HepG2 (cell line): ENCODE measurements around the gene GLO1. TPM values are rescaled to one million over a fixed set of nuclear protein-coding genes. Genes with fewer than 3 reads are reported as not detected.

Source experiments
- AHDC1 ChIP-seq: sonication (generic); formaldehyde crosslinking; IDR thresholded peaks from 2 replicates; pipeline ENCODE4 v1.5.1; 2020; ENCODE audit warnings: mild to moderate bottlenecking, missing genetic modification reagents, borderline replicate concordance
- ARNT2 ChIP-seq: sonication (generic); formaldehyde crosslinking; IDR thresholded peaks from 2 replicates; pipeline ENCODE4 v1.8.0; 2022; ENCODE audit warnings: mild to moderate bottlenecking, low read depth, missing genetic modification reagents, moderate library complexity
- BORCS8-MEF2B ChIP-seq: sonication (generic); formaldehyde crosslinking; IDR thresholded peaks from 2 replicates; pipeline ENCODE4 v1.8.0; 2022; ENCODE audit warnings: mild to moderate bottlenecking, missing genetic modification reagents
- CCDC6 ChIP-seq: sonication (generic); formaldehyde crosslinking; IDR thresholded peaks from 2 replicates; pipeline ENCODE4 v1.8.1; 2022; ENCODE audit warnings: mild to moderate bottlenecking, missing genetic modification reagents, moderate library complexity
- CEBPZ ChIP-seq: IDR thresholded peaks from 2 replicates; pipeline ENCODE4 v1.6.1; 2012; ENCODE audit warnings: low read length, improper control_type of control experiment
- NKX3-1 ChIP-seq: sonication (generic); formaldehyde crosslinking; IDR thresholded peaks from 2 replicates; pipeline ENCODE4 v1.5.0; 2020; ENCODE audit warnings: missing genetic modification reagents
- PCBP1 ChIP-seq: fragments of 200-400 bp; formaldehyde crosslinking; IDR thresholded peaks from 2 replicates; pipeline ENCODE4 v1.6.1; 2017; ENCODE audit warnings: mild to moderate bottlenecking, low read depth, low read length, borderline replicate concordance
- SMYD3 ChIP-seq: sonication (generic); formaldehyde crosslinking; IDR thresholded peaks from 2 replicates; pipeline ENCODE4 v1.8.1; 2023; ENCODE audit warnings: mild to moderate bottlenecking, missing genetic modification reagents
- TBP ChIP-seq: sonication (generic); formaldehyde crosslinking; IDR thresholded peaks from 2 replicates; pipeline ENCODE4 v1.5.0; 2020; ENCODE audit warnings: missing genetic modification reagents
- TSC22D2 ChIP-seq: sonication (generic); formaldehyde crosslinking; IDR thresholded peaks from 2 replicates; pipeline ENCODE4 v1.5.1; 2020; ENCODE audit warnings: missing genetic modification reagents, mild to moderate bottlenecking, borderline replicate concordance
- WIZ ChIP-seq: sonication (generic); formaldehyde crosslinking; IDR thresholded peaks from 2 replicates; pipeline ENCODE4 v1.5.1; 2020; ENCODE audit warnings: mild to moderate bottlenecking, missing genetic modification reagents
- ZBTB34 ChIP-seq: sonication (generic); formaldehyde crosslinking; IDR thresholded peaks from 2 replicates; pipeline ENCODE4 v1.8.0; 2022; ENCODE audit warnings: mild to moderate bottlenecking, missing genetic modification reagents
- ZNF367 ChIP-seq: sonication (generic); formaldehyde crosslinking; IDR thresholded peaks from 2 replicates; pipeline ENCODE4 v1.4.0; 2020; ENCODE audit warnings: missing genetic modification reagents, borderline replicate concordance
- ZNF468 ChIP-seq: sonication (generic); formaldehyde crosslinking; IDR thresholded peaks from 2 replicates; pipeline ENCODE4 v1.8.0; 2022; ENCODE audit warnings: mild to moderate bottlenecking, moderate library complexity, missing genetic modification reagents
- ZNF510 ChIP-seq: sonication (generic); formaldehyde crosslinking; IDR thresholded peaks from 2 replicates; pipeline ENCODE4 v1.4.0; 2020; ENCODE audit warnings: low read depth, mild to moderate bottlenecking, missing genetic modification reagents
- ZNF547 ChIP-seq: sonication (generic); formaldehyde crosslinking; IDR thresholded peaks from 2 replicates; pipeline ENCODE4 v1.5.1; 2020; ENCODE audit warnings: mild to moderate bottlenecking, missing genetic modification reagents
- ZNF713 ChIP-seq: sonication (generic); formaldehyde crosslinking; IDR thresholded peaks from 2 replicates; pipeline ENCODE4 v1.4.0; 2020; ENCODE audit warnings: mild to moderate bottlenecking, missing genetic modification reagents
- polyA plus RNA-seq, 8 experiments: library from polyadenylated mRNA; depleted of rRNA in 3 of 8; stranded (reverse) in 7 of 8; unstranded in 1 of 8; fragments of >200 nt; fragmentation: Illumina TruSeq in 4 of 8; extraction: Trizol in 4 of 8; gene quantifications; 2 replicates each; pipeline versions ENCODE4 v1.2.1 to v1.2.3, GENCODE V29; 2011 to 2016; ENCODE audit warnings: low read depth in 4 of 8, missing spikeins in 1 of 8, mixed read lengths in 1 of 8; ENCODE audit not compliant: insufficient read depth in 1 of 8
- total RNA-seq, 5 experiments: library from RNA; depleted of rRNA; stranded (reverse); fragments of >200 nt; fragmentation: Illumina TruSeq; extraction: Trizol; gene quantifications; 2 replicates each; pipeline ENCODE4 v1.2.3, GENCODE V29; 2016; ENCODE audit warnings: low read depth in 1 of 5

Gene GLO1
- total and polyA plus RNA-seq, 2 of the 13 experiments (the other 11 are each of a cell fraction or from before 2014, with no cell fraction given): 77.1 to 177 TPM

GRCh38 chr6:38639498-38640215 is 63.3 kb downstream of the GLO1 start, which contains the start of gene BTBD9 (continued):
- TF ChIP-seq ZNF367 (no peak), BORCS8-MEF2B (peak; percentile 93; the same call in 1 of the 2 replicates), ZNF547 (CRISPR knock-in tag) (peak; percentile 70; the same call in 1 of the 2 replicates), TBP (CRISPR knock-in tag) (peak; percentile 25; the same call in 1 of the 2 replicates), ZNF510 (CRISPR knock-in tag) (peak; percentile 89), NKX3-1 (CRISPR knock-in tag) (no peak; the same call in 1 of the 2 replicates), ZNF713 (CRISPR knock-in tag) (no peak), WIZ (CRISPR knock-in tag) (peak; percentile 41; the same call in 1 of the 2 replicates), AHDC1 (CRISPR knock-in tag) (no peak), PCBP1 (no peak), TSC22D2 (CRISPR knock-in tag) (0 out of 2 replicates have a peak, but pooled peaks have one; percentile 54), ZNF468 (CRISPR knock-in tag) (no peak), CCDC6 (CRISPR knock-in tag) (peak; percentile 86), ARNT2 (CRISPR knock-in tag) (peak; percentile 64; the same call in 1 of the 2 replicates), ZBTB34 (CRISPR knock-in tag) (0 out of 2 replicates have a peak, but pooled peaks have one; percentile 55), SMYD3 (CRISPR knock-in tag) (peak; percentile 74; the same call in 1 of the 2 replicates), CEBPZ (no peak)
